Fibroblast of pulmonary artery (primary cell): Measurements from ENCODE around the gene CDK17.

Experiments
- DNase-seq: peaks from one replicate; pipeline ENCODE4 v3.0.0-alpha.2; 2010; ENCODE audit warnings: low read depth
- H3K4me3 ChIP-seq: replicated peaks from 2 replicates; pipeline ENCODE4 v1.5.1; 2011; ENCODE audit warnings: low read depth, mild to moderate bottlenecking, control low read depth, low read length, moderate library complexity
- TF ChIP-seq, protein P1 (sequence below): IDR thresholded peaks from 2 replicates; pipeline ENCODE4 v1.5.1; 2011; ENCODE audit warnings: mild to moderate bottlenecking, control low read depth, low read length, inconsistent platforms; ENCODE audit errors: missing control alignments

The CDK17 gene

DNA sequence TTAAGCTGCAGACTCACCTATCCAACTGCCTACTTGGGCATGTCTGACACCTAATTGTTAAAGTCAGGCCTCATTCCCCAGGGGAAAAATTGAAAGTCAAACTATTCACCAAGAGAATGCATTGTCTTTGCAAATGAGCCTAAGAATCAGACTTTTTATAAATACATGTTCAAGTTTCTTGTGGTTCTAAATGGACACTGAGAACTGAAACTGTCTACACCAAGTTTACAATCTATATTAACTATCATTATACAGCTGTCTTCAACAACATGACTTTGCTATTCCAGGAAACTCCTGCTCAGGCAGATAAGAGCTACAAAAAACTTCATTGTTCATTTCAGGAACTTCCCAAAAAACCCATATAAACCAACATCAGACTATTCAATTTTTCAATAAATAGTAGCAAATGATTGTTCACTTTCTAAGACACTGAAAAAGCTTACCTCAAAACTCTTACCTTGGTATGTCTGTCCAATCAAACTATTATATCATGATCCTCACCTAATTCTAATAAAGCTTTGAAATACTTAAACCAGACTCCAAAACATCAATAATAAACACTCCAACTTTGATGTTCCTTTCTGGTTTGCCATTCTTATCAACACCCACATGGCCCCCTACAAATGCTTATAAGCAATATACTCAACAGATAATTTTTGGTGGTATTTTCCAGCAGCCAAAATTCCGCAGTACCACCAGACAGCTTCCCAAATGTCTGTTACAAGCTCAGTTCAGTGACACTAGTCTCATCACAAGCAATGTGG lies 24.2 kb downstream of the CDK17 start:
- no peak for DNase-seq
- TF ChIP-seq, protein P1, sequence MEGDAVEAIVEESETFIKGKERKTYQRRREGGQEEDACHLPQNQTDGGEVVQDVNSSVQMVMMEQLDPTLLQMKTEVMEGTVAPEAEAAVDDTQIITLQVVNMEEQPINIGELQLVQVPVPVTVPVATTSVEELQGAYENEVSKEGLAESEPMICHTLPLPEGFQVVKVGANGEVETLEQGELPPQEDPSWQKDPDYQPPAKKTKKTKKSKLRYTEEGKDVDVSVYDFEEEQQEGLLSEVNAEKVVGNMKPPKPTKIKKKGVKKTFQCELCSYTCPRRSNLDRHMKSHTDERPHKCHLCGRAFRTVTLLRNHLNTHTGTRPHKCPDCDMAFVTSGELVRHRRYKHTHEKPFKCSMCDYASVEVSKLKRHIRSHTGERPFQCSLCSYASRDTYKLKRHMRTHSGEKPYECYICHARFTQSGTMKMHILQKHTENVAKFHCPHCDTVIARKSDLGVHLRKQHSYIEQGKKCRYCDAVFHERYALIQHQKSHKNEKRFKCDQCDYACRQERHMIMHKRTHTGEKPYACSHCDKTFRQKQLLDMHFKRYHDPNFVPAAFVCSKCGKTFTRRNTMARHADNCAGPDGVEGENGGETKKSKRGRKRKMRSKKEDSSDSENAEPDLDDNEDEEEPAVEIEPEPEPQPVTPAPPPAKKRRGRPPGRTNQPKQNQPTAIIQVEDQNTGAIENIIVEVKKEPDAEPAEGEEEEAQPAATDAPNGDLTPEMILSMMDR = no peak
- H3K4me3 ChIP-seq = no peak overlapping the region

DNA sequence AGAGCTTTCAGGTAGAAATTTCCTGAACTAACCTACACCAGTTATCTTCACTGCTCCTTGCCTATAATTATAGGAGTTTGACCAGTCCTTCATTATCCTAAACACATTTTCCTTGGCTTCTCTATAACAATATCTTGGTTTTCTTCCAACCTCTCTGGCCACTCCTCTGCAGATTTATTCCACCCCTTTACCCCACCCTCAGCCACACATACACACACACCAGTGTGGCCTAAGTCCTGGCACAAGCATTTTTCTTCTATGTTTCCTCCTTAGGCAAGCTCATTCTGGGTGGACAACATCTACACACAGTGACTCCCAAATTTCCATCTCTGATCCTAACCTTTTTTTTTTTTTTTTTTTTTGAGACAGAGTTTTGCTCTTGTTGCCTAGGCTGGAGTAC lies 25.1 kb downstream of the CDK17 start:
- TF ChIP-seq, protein P1 = no peak
- H3K4me3 ChIP-seq = no peak overlapping the region
- DNase-seq = no peak

DNA sequence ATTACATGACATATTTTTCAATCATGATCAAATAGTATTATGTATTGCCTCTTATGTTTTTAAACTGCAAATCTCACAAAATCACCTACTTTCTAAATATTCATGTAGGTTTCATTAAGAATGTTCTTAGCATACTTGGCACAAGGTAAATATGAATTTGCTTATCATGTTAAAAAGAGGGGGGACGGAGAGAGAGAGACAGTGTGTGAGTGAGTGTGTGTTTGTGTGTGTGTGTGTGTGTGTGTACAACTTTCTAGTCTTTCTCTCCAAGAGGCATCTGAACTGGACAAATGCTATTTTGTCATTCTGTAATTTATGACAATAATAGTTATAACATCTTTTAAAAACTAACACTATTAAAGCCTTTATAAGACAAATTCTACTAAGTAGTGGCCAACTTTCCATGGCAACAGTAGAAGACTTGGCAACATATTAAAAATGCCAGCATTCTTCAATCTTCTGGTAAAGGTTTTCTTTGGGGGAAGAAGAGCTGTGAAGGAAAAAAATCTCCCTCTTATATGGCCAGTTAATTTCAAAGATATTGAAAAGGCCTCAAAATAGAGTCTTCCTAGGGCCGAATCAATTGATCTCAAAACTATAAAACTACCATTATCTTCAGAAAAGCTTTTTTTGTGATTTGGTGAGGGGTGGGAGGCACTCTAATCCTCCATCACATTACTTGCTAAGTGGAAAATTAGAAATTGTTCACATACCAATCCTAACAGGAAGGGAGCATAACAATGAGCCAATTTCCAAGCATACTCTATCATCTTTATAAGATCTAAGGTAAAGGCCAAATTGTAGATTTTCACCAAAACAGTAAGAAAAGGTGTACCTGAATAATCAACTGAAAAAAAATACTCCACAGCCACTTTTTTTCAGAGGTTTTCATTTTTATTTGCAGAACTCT lies 28.2 kb downstream of the CDK17 start:
- DNase-seq = no peak
- H3K4me3 ChIP-seq = no peak overlapping the region
- TF ChIP-seq, protein P1 = no peak

DNA sequence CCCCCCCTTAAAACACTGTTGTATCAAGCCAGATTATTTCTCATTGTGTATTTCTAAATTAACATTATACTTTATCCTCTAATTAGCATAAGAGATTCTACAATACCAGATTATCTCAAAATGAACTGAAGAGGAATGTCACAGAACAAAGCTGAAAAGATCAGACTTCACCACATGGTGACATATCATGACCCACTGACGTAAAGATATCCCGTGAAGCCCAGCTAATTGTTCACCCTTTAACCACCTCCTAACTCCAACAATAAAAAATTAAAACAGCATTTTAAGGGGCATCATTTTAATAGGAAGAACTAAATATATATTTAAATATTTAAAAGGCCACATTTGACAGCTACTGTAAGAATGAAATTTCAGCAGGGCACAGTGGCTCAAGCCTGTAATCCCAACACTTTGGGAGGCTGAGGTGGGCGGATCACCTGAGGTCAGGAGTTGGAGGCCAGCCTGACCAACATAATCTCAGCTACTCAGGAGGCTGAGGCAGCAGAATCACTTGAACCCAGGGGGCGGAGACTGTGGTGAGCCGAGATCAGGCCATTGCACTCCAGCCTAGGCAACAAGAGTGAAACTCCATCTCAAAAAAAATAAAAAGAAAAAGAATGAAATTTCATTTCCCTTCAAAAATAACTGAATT lies 29.0 kb downstream of the CDK17 start:
- TF ChIP-seq, protein P1 = no peak
- no peak for DNase-seq
- no peak overlapping the region for H3K4me3 ChIP-seq

DNA sequence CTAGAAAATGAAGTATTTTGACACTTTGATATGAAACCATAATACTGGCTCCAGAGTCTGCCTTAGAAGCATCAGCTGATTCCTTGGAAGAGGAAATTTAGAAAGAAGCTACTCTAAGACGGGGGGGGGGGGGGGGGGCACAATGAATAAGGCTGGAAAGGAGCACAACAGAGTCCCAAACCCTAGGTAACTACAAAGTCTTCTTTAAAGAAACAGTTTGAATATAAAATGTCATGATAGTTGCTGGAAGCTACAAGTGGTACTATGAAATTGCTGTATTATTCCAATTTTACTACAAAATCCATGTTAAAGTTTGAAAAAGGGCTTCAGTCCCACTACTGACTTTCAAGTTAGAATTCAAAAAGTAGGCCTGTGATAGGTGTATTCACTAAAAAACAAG lies 31.6 kb downstream of the CDK17 start:
- TF ChIP-seq, protein P1 = no peak
- no peak overlapping the region for H3K4me3 ChIP-seq
- no peak for DNase-seq

DNA sequence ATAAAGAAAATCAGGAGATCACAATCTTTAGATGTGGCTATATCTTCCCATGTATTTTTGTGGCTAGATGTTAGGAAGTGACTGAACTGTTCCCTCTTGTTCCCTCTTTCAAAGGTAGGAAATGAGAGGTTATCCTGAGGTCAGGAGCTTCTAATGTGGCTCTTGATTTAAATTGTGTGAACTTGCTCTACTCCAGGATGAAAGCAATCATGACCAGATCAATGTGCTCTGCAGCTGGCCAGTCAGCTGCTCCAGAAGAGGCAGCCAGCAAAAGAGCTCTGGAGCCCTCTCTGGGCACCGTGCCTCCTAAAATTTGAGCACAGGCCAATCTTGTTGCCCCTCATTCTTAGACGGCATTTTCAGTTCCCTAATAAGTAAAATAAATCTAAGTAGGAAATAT lies 32.0 kb downstream of the CDK17 start:
- TF ChIP-seq, protein P1 = no peak
- no peak overlapping the region for H3K4me3 ChIP-seq
- no peak for DNase-seq
